SH-SY5Y (cell line): ENCODE results near the gene ESRRB.

Experiments
- GATA2 ChIP-seq: IDR thresholded peaks from 2 replicates; pipeline ENCODE4 v1.6.1; 2011; ENCODE audit warnings: mild to moderate bottlenecking, low read depth, low read length
- GATA3 ChIP-seq: IDR thresholded peaks from 2 replicates; pipeline ENCODE4 v1.6.1; 2011; ENCODE audit warnings: low read depth, mild to moderate bottlenecking, low read length, moderate library complexity

DNA sequence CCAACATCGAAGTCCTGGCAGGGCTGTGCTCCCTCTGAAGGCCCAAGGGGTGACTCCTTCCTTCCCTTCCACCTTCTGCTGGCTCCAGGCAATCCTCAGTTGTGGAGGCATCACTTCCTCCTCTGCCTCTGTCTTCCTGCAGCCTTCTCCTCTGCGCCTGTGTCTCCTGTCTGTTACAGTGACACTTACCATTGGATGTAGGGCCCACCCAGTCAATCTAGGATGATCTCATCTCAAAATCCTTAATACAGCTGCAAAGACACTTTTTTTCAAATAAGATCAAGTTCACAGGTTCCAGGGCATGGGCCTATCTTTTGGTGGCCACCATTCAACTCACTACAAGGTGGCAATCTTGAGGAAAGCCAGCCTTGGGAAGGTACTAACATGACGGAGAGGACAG lies 155.1 kb downstream of the ESRRB start:
- TF ChIP-seq GATA3 (no peak), GATA2 (no peak)
